ENCODE measurements around the gene KIF5A.

The KIF5A gene

GRCh38 chr12:57604992-57605810 lies 55.4 kb downstream of the KIF5A start:
- TF ChIP-seq CTCF (IDR thresholded peaks at IDR 0.05; ENCODE audit: low read depth, low read length) = no peak
- DNase-seq (ENCODE audit: extremely low read depth, low read depth) = no peak

GRCh38 chr12:57605811-57606311 lies 56.0 kb downstream of the KIF5A start:
- no peak for DNase-seq (ENCODE audit: extremely low read depth, low read depth)

GRCh38 chr12:57606399-57606798 lies 56.6 kb downstream of the KIF5A start:
- no peak for DNase-seq (ENCODE audit: extremely low read depth, low read depth)
- TF ChIP-seq CTCF (IDR thresholded peaks at IDR 0.05; ENCODE audit: low read depth, low read length) = no peak

More at GRCh38 chr12:57605811-57606311, 56.0 kb downstream of the KIF5A start:
- TF ChIP-seq CTCF (IDR thresholded peaks at IDR 0.05; ENCODE audit: low read depth, low read length) = no peak

- no peak for TF ChIP-seq CTCF (IDR thresholded peaks at IDR 0.05; ENCODE audit: low read depth, low read length)
- DNase-seq (ENCODE audit: extremely low read depth, low read depth) = no peak
These were observed 57.0 kb downstream of the KIF5A start for GRCh38 chr12:57606821-57607220.

- no peak for DNase-seq (ENCODE audit: extremely low read depth, low read depth)
- TF ChIP-seq CTCF (IDR thresholded peaks at IDR 0.05; ENCODE audit: low read depth, low read length) = no peak
These were observed 58.3 kb downstream of the KIF5A start for GRCh38 chr12:57607958-57608663.

- TF ChIP-seq CTCF (IDR thresholded peaks at IDR 0.05; ENCODE audit: low read depth, low read length) = no peak
- DNase-seq (ENCODE audit: extremely low read depth, low read depth) = no peak
These were observed 59.4 kb downstream of the KIF5A start for GRCh38 chr12:57609101-57609780.
